GM10847 (cell line): Measurements from ENCODE around the gene ITM2B.

Experiments used
- POLR2A ChIP-seq: IDR thresholded peaks from 2 replicates; pipeline ENCODE4 v1.6.1; 2011; ENCODE audit not compliant: insufficient read length; ENCODE audit errors: extremely low read depth

Gene ITM2B

GRCh38 chr13:48315969-48316650 is 83.1 kb downstream of the ITM2B start:
- no peak for TF ChIP-seq POLR2A

DNA sequence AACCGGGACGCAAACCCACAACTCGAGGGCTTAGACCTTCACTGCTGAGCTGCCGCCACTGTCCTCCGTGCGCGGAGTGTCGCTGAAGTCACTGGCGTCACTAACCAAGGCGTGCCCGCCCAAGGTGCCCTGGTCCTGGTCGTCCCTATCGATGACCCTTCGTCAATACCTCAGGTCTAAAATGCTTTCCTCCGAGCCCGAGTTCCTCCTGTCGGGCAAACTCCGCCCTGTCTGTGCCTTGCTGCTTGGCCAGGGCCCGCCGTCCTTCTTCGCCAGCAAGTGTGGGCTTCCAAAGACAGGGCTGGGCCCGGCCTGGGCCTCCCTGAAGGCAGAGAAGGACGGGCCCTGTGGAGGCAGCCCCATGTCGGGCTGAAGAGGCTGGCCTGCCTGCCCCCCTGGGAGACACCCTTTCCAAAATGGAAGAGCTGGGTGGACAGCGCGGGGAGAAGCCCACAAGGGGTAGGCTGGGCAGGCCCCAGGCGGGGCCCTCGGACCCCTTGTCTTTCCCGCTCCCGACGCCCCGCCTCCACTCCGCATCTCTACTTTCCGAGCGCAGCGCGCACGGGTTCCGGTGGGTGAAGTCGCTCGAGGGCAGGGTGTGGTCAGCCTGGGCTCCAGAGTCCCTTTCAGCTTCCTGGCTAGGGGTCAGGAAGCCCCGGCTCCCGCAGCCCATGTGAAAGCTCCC is 84.0 kb downstream of the ITM2B start:
- TF ChIP-seq POLR2A: no peak

GRCh38 chr13:48317511-48318376 is 84.7 kb downstream of the ITM2B start:
- no peak for TF ChIP-seq POLR2A

DNA sequence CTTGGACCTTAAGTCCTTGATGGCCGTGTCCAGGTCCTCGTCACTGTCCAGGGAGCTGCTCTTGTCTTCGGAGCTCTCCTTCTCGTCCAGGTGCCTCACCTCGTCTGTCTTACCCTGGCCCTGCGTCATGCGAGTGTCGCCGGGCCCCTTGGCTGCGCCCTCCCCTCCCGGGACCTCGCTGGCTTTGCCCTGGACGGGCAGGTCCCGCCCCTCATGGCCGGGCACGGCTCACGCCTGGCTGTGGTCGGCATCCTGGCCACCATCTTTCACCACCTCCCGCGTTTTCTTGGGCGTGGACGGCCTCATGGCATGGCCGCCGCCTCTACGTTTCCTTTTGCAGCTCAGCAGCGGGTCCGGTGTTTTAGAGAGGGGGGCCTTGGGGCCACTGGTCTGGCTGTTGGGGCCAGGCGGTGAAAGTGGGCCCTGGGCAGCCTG is 85.4 kb downstream of the ITM2B start:
- TF ChIP-seq POLR2A: no peak

DNA sequence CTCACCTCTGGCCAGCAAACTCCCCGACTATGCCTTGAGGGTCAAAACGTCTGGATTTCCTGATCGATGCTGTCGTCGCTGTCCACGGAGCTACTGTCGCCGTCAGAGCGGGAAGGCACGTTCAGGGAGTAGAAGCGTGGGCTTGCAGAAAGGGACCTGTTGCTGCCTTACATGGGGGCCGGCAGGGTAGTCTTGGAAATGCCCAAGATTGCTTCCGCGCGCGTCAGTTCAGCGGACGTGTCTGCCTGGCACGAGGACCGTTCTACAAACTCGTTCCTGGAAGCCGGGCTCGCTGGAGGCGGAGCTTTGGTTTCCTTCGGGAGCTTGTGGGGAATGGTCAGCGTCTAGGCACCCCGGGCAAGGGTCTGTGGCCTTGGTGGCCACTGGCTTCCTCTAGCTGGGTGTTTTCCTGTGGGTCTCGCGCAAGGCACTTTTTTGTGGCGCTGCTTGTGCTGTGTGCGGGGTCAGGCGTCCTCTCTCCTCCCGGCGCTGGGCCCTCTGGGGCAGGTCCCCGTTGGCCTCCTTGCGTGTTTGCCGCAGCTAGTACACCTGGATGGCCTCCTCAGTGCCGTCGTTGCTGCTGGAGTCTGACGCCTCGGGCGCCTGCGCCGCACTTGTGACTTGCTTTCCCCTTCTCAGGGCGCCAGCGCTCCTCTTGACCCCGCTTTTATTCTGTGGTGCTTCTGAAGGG is 86.0 kb downstream of the ITM2B start:
- TF ChIP-seq POLR2A: no peak
